ENCODE data around the gene CACYBP. TPM values are rescaled to one million over a fixed set of nuclear protein-coding genes. Genes with fewer than 3 reads are reported as not detected.
A peak's percentile ranks its signal among the peaks of the same experiment; 100 is the strongest.
"Not testable (repeated sequence)": the region's sequence is repeated elsewhere in the genome, so short reads cannot be mapped to it uniquely, and the experiment has no call there.

Gene CACYBP
- total RNA-seq, 2 donors from 2014 or later: 170 to 182 TPM

- no peaks in the 10 kb centered on the region for H3K9me3 ChIP-seq (ENCODE audit: control insufficient read depth, low read length)
- no peaks in the 10 kb centered on the region for H3K4me1 ChIP-seq (ENCODE audit: control insufficient read depth, insufficient read depth, low read length)
- no peaks in the 10 kb centered on the region for H3K9me3 Mint-ChIP-seq
- no peak overlapping the region for H3K4me3 Mint-ChIP-seq
- 90 to 96% methylated on average over 3 to 4 of the region's 4 CpGs for WGBS, 2 experiments (ENCODE audit: insufficient coverage in 1 of 2, insufficient read length in 1 of 2)
- no peak overlapping the region for H3K9ac ChIP-seq (ENCODE audit: extremely low read depth, low read length, poor library complexity, severe bottlenecking)
- no peak overlapping the region for H3K4me3 ChIP-seq (ENCODE audit: low read length)
- DNase-seq: no peak
- no peak overlapping the region for H3K27ac Mint-ChIP-seq
- peaks cover 50% of the 10 kb centered on the region for H3K36me3 Mint-ChIP-seq (ENCODE audit: low read depth)
- H3K36me3 ChIP-seq (ENCODE audit: control insufficient read depth, insufficient read depth, low read length): peaks cover 85% of the 10 kb centered on the region
- no peak for TF ChIP-seq CTCF (conservative IDR thresholded peaks at IDR 0.05)
- H3K27ac ChIP-seq (ENCODE audit: low read depth, low read length): no peak overlapping the region
- no peaks in the 10 kb centered on the region for H3K27me3 ChIP-seq (ENCODE audit: control insufficient read depth, insufficient read depth, low read length, poor library complexity, severe bottlenecking)
- H3K27me3 Mint-ChIP-seq (ENCODE audit: insufficient read depth): no peaks in the 10 kb centered on the region
- H3K4me1 Mint-ChIP-seq: no peaks in the 10 kb centered on the region
Observed at GRCh38 chr1:175015243-175015642, 15.5 kb downstream of the CACYBP start.

- DNase-seq: no peak
- Histone ChIP-seq H3K9ac (ENCODE audit: extremely low read depth, low read length, poor library complexity, severe bottlenecking) (no peak overlapping the region), H3K36me3 (ENCODE audit: control insufficient read depth, insufficient read depth, low read length) (peaks cover 42% of the 10 kb centered on the region), H3K4me3 (ENCODE audit: low read length) (no peak overlapping the region), H3K9me3 (ENCODE audit: control insufficient read depth, low read length) (no peaks in the 10 kb centered on the region), H3K4me1 (ENCODE audit: control insufficient read depth, insufficient read depth, low read length) (no peaks in the 10 kb centered on the region), H3K27me3 (ENCODE audit: control insufficient read depth, insufficient read depth, low read length, poor library complexity, severe bottlenecking) (no peaks in the 10 kb centered on the region), H3K27ac (ENCODE audit: low read depth, low read length) (no peak overlapping the region)
- Mint-ChIP-seq H3K9me3 (peaks cover 8% of the 10 kb centered on the region), H3K36me3 (ENCODE audit: low read depth) (peaks cover 17% of the 10 kb centered on the region), H3K4me1 (peaks cover 8% of the 10 kb centered on the region), H3K27ac (no peak overlapping the region), H3K4me3 (no peak overlapping the region), H3K27me3 (ENCODE audit: insufficient read depth) (no peaks in the 10 kb centered on the region)
- 90 to 98% methylated on average over 2 of the region's 3 CpGs for WGBS, 2 experiments (ENCODE audit: insufficient coverage in 1 of 2, insufficient read length in 1 of 2)
- no peak for TF ChIP-seq CTCF (conservative IDR thresholded peaks at IDR 0.05)
Observed at GRCh38 chr1:175019524-175019923, 19.8 kb downstream of the CACYBP start.

- peak; percentile 99 for DNase-seq
- H3K4me1 ChIP-seq (ENCODE audit: control insufficient read depth, insufficient read depth, low read length): no peaks in the 10 kb centered on the region
- TF ChIP-seq CTCF (conservative IDR thresholded peaks at IDR 0.05): peak; percentile 19
- H3K27me3 Mint-ChIP-seq (ENCODE audit: insufficient read depth): no peaks in the 10 kb centered on the region
- H3K27ac ChIP-seq (ENCODE audit: low read depth, low read length): no peak within 1 kb of the TSS
- H3K9me3 ChIP-seq (ENCODE audit: control insufficient read depth, low read length): no peaks in the 10 kb centered on the region
- peaks cover 1% of the 10 kb centered on the region for H3K36me3 Mint-ChIP-seq (ENCODE audit: low read depth)
- 4 to 5% methylated on average over 19 to 42 of the region's 42 CpGs for WGBS, 2 experiments (ENCODE audit: insufficient coverage in 1 of 2, insufficient read length in 1 of 2)
- no peaks in the 10 kb centered on the region for H3K27me3 ChIP-seq (ENCODE audit: control insufficient read depth, insufficient read depth, low read length, poor library complexity, severe bottlenecking)
- H3K4me1 Mint-ChIP-seq: peaks cover 8% of the 10 kb centered on the region
- peaks cover 11% of the 10 kb centered on the region for H3K9me3 Mint-ChIP-seq
- H3K36me3 ChIP-seq (ENCODE audit: control insufficient read depth, insufficient read depth, low read length): peaks cover 8% of the 10 kb centered on the region
- peak within 1 kb of the TSS; percentile 79 for H3K9ac ChIP-seq (ENCODE audit: extremely low read depth, low read length, poor library complexity, severe bottlenecking)
- peak within 1 kb of the TSS; percentile 96 for H3K4me3 ChIP-seq (ENCODE audit: low read length)
- peak within 1 kb of the TSS; percentile 97 for H3K27ac Mint-ChIP-seq
- H3K4me3 Mint-ChIP-seq: peak within 1 kb of the TSS; percentile 78
Observed at GRCh38 chr1:175023043-175023921, 23.5 kb downstream of the CACYBP start, which contains the start of gene MRPS14. TSS of gene MRPS14 (minus strand) at chr1:175023425. CDS start at chr1:175023408, 17 bp downstream.

- H3K27me3 Mint-ChIP-seq (ENCODE audit: insufficient read depth); H3K4me1 ChIP-seq (ENCODE audit: control insufficient read depth, insufficient read depth, low read length); H3K36me3 Mint-ChIP-seq (ENCODE audit: low read depth); H3K9me3 ChIP-seq (ENCODE audit: control insufficient read depth, low read length); DNase-seq; H3K27me3 ChIP-seq (ENCODE audit: control insufficient read depth, insufficient read depth, low read length, poor library complexity, severe bottlenecking); H3K36me3 ChIP-seq (ENCODE audit: control insufficient read depth, insufficient read depth, low read length); H3K9ac ChIP-seq (ENCODE audit: extremely low read depth, low read length, poor library complexity, severe bottlenecking); H3K4me1 Mint-ChIP-seq; H3K27ac ChIP-seq (ENCODE audit: low read depth, low read length): not testable (repeated sequence)
- peak overlapping the region; percentile 78 for H3K4me3 Mint-ChIP-seq
- H3K4me3 ChIP-seq (ENCODE audit: low read length): peak overlapping the region; percentile 96
- peaks cover 11% of the 10 kb centered on the region for H3K9me3 Mint-ChIP-seq
- WGBS, 2 experiments (ENCODE audit: insufficient coverage in 1 of 2, insufficient read length in 1 of 2): 91% methylated on average over 2 of the region's 2 CpGs; no CpG with 5 or more reads in 1 of the 2 experiments
- H3K27ac Mint-ChIP-seq: peak overlapping the region; percentile 97
Observed at GRCh38 chr1:175023922-175024242, 24.1 kb downstream of the CACYBP start.
